Fibroblast of the aortic adventitia (primary cell): Measurements from ENCODE around the gene ZNF500. TPM values are rescaled to one million over a fixed set of nuclear protein-coding genes. Genes with fewer than 3 reads are reported as not detected.

Source experiments
- DNase-seq: peaks from one replicate; pipeline ENCODE4 v3.0.0-alpha.2; 2010; ENCODE audit warnings: low read depth
- H3K4me3 ChIP-seq: 2 replicates; pipeline ENCODE4 v1.5.1; 2011; ENCODE audit warnings: low read depth, mild to moderate bottlenecking, control low read depth, low read length, moderate library complexity
- CTCF ChIP-seq: IDR thresholded peaks from 2 replicates; pipeline ENCODE4 v1.5.1; 2011; ENCODE audit warnings: mild to moderate bottlenecking, low read length, control low read depth, inconsistent platforms; ENCODE audit not compliant: insufficient read depth
- total RNA-seq: library from RNA; depleted of rRNA; stranded (reverse); fragments of >200 nt; gene quantifications from 2 replicates; pipeline ENCODE4 v1.2.3, GENCODE V29; 2012; ENCODE audit warnings: low replicate concordance

The ZNF500 gene
- total RNA-seq, 1 donor, result 8.3 TPM

DNA sequence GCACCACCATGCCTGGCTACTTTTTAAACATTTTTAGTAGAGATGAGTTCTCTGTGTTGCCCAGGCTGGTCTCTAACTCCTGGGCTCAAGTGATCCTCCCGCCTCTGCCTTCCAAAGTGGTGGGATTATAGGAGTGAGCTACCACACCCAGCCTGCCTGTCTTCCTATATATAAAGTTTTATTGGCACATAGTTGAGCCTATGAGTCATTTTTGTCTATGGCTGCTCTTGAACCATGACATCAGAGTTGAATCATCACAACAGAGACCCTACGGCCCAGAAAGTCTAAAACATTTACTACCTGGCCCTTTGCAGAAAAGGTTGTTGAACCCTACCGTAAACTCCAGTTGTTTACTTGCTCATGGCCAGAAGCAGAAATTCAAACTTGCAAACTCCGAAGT is 13.3 kb upstream of the ZNF500 start:
- no peak for DNase-seq
- no peak for TF ChIP-seq CTCF
- no peak overlapping the region for H3K4me3 ChIP-seq

DNA sequence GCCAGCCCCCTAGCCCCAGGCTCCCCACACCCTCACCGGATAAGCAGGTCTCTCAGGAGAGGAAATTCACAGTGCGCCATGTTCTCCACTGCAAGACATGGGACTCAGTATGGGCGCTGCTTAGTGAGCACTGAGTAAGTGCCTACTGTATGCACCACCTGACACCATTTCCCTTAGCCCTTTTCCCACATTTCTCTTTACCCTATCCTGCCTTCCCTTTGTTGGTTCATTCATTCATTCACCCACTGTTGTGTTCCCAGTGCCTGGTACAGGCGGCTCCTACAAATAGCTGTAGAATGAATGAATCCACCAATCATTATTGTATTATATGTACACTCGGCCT is 11.1 kb upstream of the ZNF500 start:
- no peak for DNase-seq
- no peak overlapping the region for H3K4me3 ChIP-seq
- no peak for TF ChIP-seq CTCF

DNA sequence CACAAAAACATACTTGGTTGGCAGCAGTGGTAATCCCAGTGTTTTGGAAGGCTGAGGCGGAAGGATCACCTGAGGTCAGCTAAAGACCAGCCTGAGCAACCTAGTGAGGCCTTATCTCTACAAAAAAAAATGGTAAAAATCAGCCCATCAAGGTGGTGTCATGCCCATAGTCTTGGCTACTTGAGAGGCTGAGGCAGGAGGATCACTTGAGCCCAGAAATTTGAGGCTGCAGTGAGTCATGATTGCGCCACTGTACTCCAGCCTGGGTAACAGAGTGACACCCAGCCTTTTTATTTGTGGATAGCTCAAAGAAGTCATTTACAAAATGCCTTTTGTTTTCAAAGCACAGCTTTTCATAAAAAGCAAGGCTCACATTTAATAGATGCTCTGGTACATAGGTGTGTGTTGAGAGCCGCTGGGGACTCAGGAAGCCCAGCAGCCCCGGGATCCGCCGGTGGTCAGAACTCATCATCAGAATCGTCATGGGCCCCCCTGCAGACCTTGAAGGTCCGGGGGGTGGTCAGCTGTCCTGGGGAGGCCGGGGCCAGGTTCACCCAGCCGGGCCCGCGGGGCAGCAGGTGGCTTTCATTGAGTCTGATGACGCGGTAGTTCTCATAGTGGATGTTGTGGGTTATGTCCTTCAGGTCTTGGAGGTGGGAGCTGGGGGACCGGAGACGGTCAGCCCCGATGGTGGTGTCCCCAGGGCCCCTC is 10.5 kb upstream of the ZNF500 start:
- DNase-seq, result no peak
- H3K4me3 ChIP-seq, result no peak overlapping the region
- no peak for TF ChIP-seq CTCF

DNA sequence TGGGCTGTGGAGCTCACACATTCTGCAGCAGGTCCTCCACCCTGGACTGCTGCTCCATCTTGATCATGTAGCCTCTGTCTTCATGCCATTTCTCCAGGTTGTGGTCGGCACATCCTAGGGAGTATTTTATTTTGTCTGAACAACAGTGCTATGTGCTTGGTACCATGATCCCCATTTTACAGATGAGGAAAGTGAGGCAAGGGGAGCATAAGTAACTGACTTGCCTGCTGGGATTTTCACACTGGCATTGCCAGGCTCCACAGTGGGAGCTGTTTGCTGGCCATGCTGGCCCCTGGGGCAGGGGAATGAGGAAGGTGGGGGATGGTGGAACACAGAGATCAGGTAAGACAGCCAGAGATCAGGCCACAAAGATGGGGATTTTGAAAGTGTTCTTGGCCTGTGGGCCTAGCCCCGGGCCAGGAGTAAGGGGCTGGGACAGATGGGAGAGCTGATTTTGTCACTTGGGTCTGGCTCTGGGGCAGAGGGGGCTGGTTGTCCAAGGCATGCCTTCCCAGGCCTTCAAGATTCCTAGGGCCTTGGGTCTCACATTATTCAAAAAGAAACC is 9.3 kb upstream of the ZNF500 start:
- no peak for DNase-seq
- TF ChIP-seq CTCF, result no peak
- H3K4me3 ChIP-seq, result no peak overlapping the region

GRCh38 chr16:4775005-4775404 is 8.0 kb upstream of the ZNF500 start:
- no peak for TF ChIP-seq CTCF
- DNase-seq, result no peak
- H3K4me3 ChIP-seq, result no peak overlapping the region

- H3K4me3 ChIP-seq, result no peak overlapping the region
- no peak for TF ChIP-seq CTCF
- DNase-seq, result no peak
Measured at GRCh38 chr16:4772351-4772750, 5.4 kb upstream of the ZNF500 start.

- no peak for TF ChIP-seq CTCF
- no peak overlapping the region for H3K4me3 ChIP-seq
Measured at GRCh38 chr16:4771646-4772045, 4.7 kb upstream of the ZNF500 start.

More at GRCh38 chr16:4771646-4772045, 4.7 kb upstream of the ZNF500 start:
- no peak for DNase-seq
